Activated naive CD8-positive, alpha-beta T cell treated with anti-CD3 and anti-CD28 coated beads, Interleukin-2, amount 10 ng/mL, durations not matched to agents 7 days and 5 days (primary cell): ENCODE data around the gene APEX1. TPM values are rescaled to one million over a fixed set of nuclear protein-coding genes. Genes with fewer than 3 reads are reported as not detected.

Experiments used
- total RNA-seq, 2 experiments: library from RNA; stranded (reverse); gene quantifications; one replicate each; pipeline ENCODE4 v1.2.3, GENCODE V29; 2021

The APEX1 gene
- total RNA-seq, 2 experiments from 2014 or later = 118 to 123 TPM

Other genes starting within 250 kb of the APEX1 start
- gene OR11H6, start 231.5 kb upstream of the APEX1 start, total RNA-seq = not detected
- not detected for gene OR11H7, start 226.2 kb upstream of the APEX1 start, total RNA-seq
- gene OR11H4, start 215.9 kb upstream of the APEX1 start, total RNA-seq = not detected
- 10 to 100 TPM; 21.9 to 22.2 TPM for gene TTC5, start 149.3 kb upstream of the APEX1 start, total RNA-seq
- gene CCNB1IP1, start 121.9 kb upstream of the APEX1 start, total RNA-seq = 10 to 100 TPM; 35.0 to 39.5 TPM
- gene PARP2, start 111.6 kb upstream of the APEX1 start, total RNA-seq = 10 to 100 TPM; 28.3 to 32.7 TPM
- 10 to 100 TPM; 57.9 to 68.3 TPM for gene TEP1, start 41.7 kb upstream of the APEX1 start, total RNA-seq
- gene KLHL33, start 19.1 kb upstream of the APEX1 start, total RNA-seq = 1 to 10 TPM; 3.4 to 3.6 TPM
- 10 to 100 TPM; 63.5 to 65.3 TPM for gene OSGEP, start 414 bp upstream of the APEX1 start, total RNA-seq
- 10 to 100 TPM; 42.4 to 45.8 TPM for gene PIP4P1, start 6.2 kb downstream of the APEX1 start, total RNA-seq
- gene PNP, start 14.2 kb downstream of the APEX1 start, total RNA-seq = 100 to 1,000 TPM; 135 to 141 TPM
- 1 to 10 TPM in 1 of 2 experiments, under 1 TPM in 1; 0.44 to 1.2 TPM for gene RNASE10, start 50.3 kb downstream of the APEX1 start, total RNA-seq
- not detected for gene RNASE9, start 105.8 kb downstream of the APEX1 start, total RNA-seq
- gene RNASE11, start 132.8 kb downstream of the APEX1 start, total RNA-seq = not detected
- gene RNASE12, start 136.2 kb downstream of the APEX1 start, total RNA-seq = not detected
- gene OR6S1, start 186.5 kb downstream of the APEX1 start, total RNA-seq = not detected
- 1 to 10 TPM in 1 of 2 experiments, under 1 TPM in 1; 0.62 to 1.0 TPM for gene RNASE4, start 229.3 kb downstream of the APEX1 start, total RNA-seq
- 1 to 10 TPM; 1.0 to 1.5 TPM for gene ANG, start 233.5 kb downstream of the APEX1 start, total RNA-seq